GM19395 (cell line): ENCODE measurements around the gene NPIPB12.
A peak's percentile ranks its signal among the peaks of the same experiment; 100 is the strongest.
"Not testable (repeated sequence)": the region's sequence is repeated elsewhere in the genome, so short reads cannot be mapped to it uniquely, and the experiment has no call there.

Experiments used
- ATAC-seq: cut with Tn5 transposase; IDR thresholded peaks from one replicate; pipeline ENCODE4 v1.9.1; 2021; ENCODE audit warnings: mild to moderate bottlenecking, moderate library complexity; ENCODE audit not compliant: unreplicated experiment

The NPIPB12 gene

DNA sequence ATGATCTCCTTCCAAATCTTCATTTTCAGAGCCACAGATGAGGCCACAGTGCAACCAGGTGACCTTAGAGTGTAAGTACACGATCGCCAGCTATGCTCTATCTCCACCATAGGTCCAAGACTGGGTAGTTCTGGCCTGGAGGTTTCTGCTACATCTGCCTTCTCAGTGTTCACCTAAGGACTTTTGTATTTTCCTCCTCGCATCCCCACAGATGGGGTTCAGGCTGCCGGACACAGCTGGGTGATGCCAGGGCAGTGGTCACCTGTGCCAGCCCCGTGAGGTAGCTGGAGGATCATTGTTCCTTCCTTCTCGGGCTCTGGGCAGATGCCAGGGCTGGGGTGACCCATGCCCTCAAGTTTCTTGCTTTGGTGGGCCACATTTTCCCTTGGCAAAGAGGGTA lies at the start of gene NPIPB12:
NPIPB12 (minus strand) TSS at position 101 of the 400 bp plus-strand sequence.
- ATAC-seq, result not testable (repeated sequence)

GRCh38 chr16:29521520-29521919 lies 15.3 kb upstream of the NPIPB12 start:
- not testable (repeated sequence) for ATAC-seq

DNA sequence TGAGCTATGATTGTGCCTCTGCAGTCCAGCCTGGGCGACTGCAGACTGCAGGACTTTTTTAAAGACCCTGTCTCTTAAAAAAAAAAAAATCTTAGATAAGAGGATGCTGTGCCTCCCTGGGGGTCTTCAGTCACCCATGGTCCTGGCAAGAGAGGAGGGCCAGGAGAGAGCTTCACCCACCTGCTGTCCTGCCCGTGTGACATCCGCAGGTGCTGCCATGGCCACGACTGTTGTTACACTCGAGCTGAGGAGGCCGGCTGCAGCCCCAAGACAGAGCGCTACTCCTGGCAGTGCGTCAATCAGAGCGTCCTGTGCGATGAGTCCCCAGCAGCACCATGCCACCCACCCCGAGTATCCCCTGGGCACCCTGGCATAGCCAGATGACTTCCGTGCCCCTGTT lies 23.9 kb downstream of the NPIPB12 start:
- ATAC-seq, result not testable (repeated sequence)

DNA sequence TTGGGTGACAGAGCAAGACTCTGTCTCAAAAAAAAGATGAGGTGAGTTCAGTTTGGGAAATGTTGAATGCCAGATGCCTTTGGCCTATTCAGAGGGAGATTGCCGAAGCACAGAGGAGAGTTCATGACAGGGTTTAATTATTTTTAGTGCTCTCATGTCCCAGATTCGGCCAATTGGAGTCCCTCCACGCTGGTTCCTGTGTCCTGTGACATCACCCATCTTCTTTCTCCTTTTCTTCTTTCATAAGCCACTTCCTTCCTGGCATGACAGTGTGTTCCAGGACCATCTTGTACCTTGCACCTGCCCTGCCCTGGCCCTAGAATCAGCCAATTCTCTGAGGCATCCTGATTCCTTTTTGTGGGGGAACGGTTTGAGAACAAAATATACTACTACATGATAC lies 34.1 kb downstream of the NPIPB12 start:
- not testable (repeated sequence) for ATAC-seq

GRCh38 chr16:29469660-29470059 lies 36.5 kb downstream of the NPIPB12 start:
- not testable (repeated sequence) for ATAC-seq

DNA sequence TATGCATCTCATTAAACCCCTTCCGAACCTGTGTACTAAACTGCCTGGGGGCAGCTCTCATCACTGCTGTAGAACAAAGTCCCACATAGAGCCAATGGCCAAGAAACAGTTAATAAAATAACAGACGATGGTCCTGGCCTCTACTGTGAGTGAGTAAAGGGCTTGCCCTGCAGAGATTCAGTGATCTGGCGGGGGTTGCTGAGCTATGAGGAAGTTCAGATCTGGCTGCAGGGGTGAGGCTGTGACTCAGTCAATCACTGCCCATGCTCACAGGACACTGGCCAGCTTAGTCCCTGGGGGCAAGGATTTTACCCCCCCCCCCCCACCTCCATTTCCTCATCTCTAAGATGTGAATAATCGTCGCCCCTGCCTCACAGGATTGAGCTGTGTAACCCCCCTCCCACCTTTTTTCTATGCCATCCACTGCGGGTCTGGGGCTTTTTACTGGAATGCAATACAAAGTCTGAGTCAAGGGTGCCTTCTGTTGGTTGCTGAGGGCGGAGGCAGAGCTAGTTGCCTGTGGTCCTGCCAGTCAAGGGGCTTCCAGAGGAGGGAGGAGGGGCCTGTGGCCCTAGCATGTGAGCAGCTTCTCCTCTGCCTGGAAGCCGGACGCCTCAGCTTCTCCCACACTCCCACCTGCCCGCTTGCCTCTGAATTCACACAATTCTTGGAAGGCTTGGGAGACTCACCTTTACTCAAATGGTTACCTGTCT lies 38.4 kb downstream of the NPIPB12 start:
- not testable (repeated sequence) for ATAC-seq

DNA sequence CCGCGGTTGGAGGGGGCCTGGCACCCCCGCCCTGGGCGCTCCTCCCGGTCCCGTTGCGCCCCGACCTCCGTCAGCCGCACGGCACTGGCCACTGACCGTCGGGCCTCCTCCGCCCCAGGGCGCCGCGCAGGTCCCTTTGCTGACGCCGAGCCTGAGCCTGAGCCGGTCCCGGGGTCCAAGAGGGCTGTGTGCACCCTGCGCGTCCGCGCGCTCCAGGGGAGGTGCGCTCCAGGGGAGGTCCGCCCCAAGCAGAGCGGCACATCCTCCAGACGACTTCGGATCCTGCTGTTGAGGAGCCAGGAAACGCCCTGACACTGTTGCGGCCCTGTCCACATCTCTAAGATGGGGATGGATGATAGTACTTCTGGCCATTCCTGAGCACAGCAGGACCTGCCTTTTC lies 39.3 kb downstream of the NPIPB12 start:
- not testable (repeated sequence) for ATAC-seq

GRCh38 chr16:29465985-29466824 lies 40.0 kb downstream of the NPIPB12 start:
- ATAC-seq, result not testable (repeated sequence)

DNA sequence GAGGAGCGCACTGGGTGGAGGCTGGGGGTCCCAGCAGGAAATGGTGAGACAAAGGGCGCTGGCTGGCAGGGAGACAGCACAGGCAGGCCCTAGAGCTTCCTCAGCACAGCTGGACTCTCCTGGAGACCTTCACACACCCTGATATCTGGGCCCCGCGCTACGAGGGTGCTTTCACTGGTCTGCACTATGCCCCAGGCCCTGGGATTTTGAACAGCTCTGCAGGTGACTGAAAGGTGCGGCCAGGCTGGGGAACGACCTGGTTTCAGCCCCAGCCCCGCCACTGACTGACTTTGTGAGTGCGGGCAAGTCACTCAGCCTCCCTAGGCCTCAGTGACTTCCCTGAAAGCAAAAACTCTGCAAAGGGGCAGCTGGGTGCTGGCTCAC lies 45.6 kb downstream of the NPIPB12 start:
- not testable (repeated sequence) for ATAC-seq

- not testable (repeated sequence) for ATAC-seq
Observed at GRCh38 chr16:29459706-29460646, 46.2 kb downstream of the NPIPB12 start, which contains the start of gene SULT1A4. Gene SULT1A4, plus strand, starts transcription at chr16:29459913. Its CDS starts 1,473 bp downstream, at chr16:29461386.

DNA sequence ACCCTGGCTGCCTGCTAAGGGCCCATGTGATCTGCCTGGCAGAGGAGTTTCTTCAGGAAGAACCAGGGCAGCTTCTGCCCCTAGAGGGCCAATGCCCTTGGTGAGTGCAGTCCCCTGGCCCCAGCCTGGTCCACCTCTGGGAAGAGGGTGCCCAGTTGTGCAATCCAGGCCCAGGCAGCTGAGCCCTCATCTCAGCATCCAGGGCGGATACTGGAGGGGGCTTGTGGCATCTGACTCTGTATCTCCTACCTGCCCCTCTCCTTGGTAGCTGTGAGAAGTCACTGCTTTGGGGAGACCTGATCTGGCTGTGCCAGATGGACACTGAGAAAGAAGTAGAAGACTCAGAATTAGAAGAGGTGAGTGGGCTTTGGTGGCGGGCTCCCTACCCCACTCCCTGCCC lies 48.5 kb downstream of the NPIPB12 start:
- not testable (repeated sequence) for ATAC-seq

DNA sequence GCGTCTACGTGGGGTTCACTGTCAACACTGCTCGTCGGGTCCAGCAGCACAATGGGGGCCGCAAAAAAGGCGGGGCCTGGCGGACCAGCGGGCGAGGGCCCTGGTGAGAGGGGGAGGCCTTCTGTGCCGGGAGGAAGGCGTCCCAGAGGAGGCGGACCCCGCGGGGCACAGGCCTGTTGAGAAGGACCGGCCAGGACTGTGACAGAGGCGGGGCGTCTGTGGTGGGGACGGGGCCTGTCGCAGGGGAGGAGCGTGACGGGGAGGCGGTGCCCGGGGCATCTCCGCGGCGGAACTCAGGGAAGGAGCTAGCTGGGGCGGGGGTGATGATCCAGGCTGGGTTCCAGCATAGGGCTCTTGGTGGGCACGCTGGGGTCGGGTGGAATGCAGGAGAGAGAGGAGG lies 51.4 kb downstream of the NPIPB12 start:
- peak; percentile 54 for ATAC-seq

GRCh38 chr16:29454269-29454668 lies 51.9 kb downstream of the NPIPB12 start, which contains the start of the genes BOLA2 and SLX1B:
Gene BOLA2, minus strand, starts transcription at chr16:29454351. Its CDS starts 98 bp downstream, at chr16:29454253.
Gene SLX1B, plus strand, starts transcription at chr16:29454533.
- ATAC-seq, result peak; percentile 84

- peak; percentile 23 for ATAC-seq
Observed at GRCh38 chr16:29453754-29454153, 52.5 kb downstream of the NPIPB12 start.
